ENCODE measurements around the gene MBTPS1. TPM values are rescaled to one million over a fixed set of nuclear protein-coding genes. Genes with fewer than 3 reads are reported as not detected.

The MBTPS1 gene
- polyA plus RNA-seq, 2 of the 4 experiments (the other 2 are of a cell fraction), result 50.3 to 88.4 TPM

DNA sequence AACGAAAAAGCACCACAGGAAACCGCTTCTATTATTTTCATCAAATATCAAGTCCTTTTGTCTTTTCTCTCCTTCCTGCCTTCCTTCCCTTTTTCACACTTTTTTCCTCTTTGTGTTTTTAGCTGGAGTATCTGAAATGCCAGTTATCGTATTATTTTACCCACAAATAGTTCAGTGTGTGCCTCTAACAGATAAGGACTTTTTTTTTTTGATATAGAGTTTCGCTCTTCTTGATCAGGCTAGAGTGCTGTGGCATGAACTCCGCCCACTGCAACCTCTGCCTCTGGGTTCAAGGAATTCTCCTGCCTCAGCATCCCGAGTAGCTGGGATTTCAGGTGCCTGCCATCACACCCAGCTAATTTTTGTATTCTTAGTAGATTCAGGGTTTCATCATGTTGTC, 39.0 kb upstream of the MBTPS1 start:
- ChIA-PET CTCF (interaction anchor here (0.6 to 2.7 kb wide), 5 partner anchors 20 to 71 kb away, joined by 3 to 11 read pairs (median 4); partner anchors contain the start of gene TAF1C), POLR2A (interaction anchor here (1.2 kb wide), 1 partner anchor 31 kb away, joined by 5 read pairs; the partner anchor contains the start of gene TAF1C)
- TF ChIP-seq HOXA7 (CRISPR knock-in tag; IDR thresholded peaks at IDR 0.05), result no peak
- no peak for TF ChIP-seq MAFK (IDR thresholded peaks at IDR 0.05; ENCODE audit: partially characterized antibody)
- no peak for TF ChIP-seq EP300 (IDR thresholded peaks at IDR 0.05)
- no peak for TF ChIP-seq RARB (CRISPR knock-in tag; IDR thresholded peaks at IDR 0.05)
- no peak for TF ChIP-seq ZC3H11A (IDR thresholded peaks at IDR 0.05)
- no peak for TF ChIP-seq ESRRA (IDR thresholded peaks at IDR 0.05; ENCODE audit: borderline replicate concordance, low read length)
- no peak for TF ChIP-seq ZFP36 (IDR thresholded peaks at IDR 0.05; ENCODE audit: borderline replicate concordance, partially characterized antibody)
- no peak for TF ChIP-seq CEBPB (IDR thresholded peaks at IDR 0.05)
- TF ChIP-seq CHD2 (IDR thresholded peaks at IDR 0.05; ENCODE audit: low read length, partially characterized antibody), result no peak
- no peak for TF ChIP-seq KDM1A (IDR thresholded peaks at IDR 0.05; ENCODE audit: low read depth)
- TF ChIP-seq GATA3 (IDR thresholded peaks at IDR 0.05; ENCODE audit: borderline replicate concordance), result no peak
- TF ChIP-seq HDAC2 (IDR thresholded peaks at IDR 0.05), result no peak
- DNase-seq (ENCODE audit: low read depth in 1 of 2, low spot score in 1 of 2), result no peak
- ATAC-seq, result no peak
- Histone ChIP-seq H3K4me1 (no peaks in the 10 kb centered on the region), H3K9me3 (no peaks in the 10 kb centered on the region), H3K27ac (no peak overlapping the region), H3K4me3 (no peak overlapping the region), H3K4me2 (no peak overlapping the region)
- FAIRE-seq, result no peak
- 75% methylated on average over 6 of the region's 6 CpGs for WGBS (ENCODE audit: missing lambda C conversion rate)

DNA sequence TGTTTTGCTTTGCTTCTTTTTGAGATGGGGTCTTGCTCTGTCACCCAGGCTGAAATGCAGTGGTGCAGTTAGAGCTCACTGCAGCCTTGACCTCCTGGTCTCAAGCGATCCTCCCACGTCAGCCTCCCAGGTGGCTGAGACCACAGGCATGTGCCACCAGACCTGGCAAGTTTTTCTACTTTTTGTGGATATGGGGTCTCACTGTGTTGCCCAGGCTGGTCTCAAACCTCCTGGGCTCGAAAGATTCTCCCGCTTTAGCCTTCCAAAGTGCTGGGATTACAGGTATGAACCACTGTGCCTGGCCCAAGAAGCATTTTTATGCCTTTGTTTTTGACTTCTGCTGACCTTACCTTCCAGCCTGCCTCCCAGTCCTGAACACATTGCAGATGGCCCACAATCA, 38.5 kb upstream of the MBTPS1 start:
- no peaks in the 10 kb centered on the region for H3K4me1 ChIP-seq
- H3K27ac ChIP-seq, result no peak overlapping the region
- no peak overlapping the region for H3K4me2 ChIP-seq
- DNase-seq (ENCODE audit: low read depth in 1 of 2, low spot score in 1 of 2) (no peak), FAIRE-seq (no peak), ATAC-seq (no peak)
- POLR2A ChIA-PET, result no interaction called here
- CTCF ChIA-PET, result interaction anchor here (0.6 to 2.7 kb wide), 3 partner anchors 21 to 32 kb away, joined by 3 to 11 read pairs (median 4); partner anchors contain the start of gene TAF1C
- TF ChIP-seq, protein P1, sequence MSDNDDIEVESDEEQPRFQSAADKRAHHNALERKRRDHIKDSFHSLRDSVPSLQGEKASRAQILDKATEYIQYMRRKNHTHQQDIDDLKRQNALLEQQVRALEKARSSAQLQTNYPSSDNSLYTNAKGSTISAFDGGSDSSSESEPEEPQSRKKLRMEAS (IDR thresholded peaks at IDR 0.05), result no peak
- TF ChIP-seq ATOH8 (CRISPR knock-in tag; IDR thresholded peaks at IDR 0.05; ENCODE audit: low read depth), result no peak
- TF ChIP-seq ZSCAN20 (CRISPR knock-in tag; IDR thresholded peaks at IDR 0.05), result no peak
- TF ChIP-seq, protein P2, sequence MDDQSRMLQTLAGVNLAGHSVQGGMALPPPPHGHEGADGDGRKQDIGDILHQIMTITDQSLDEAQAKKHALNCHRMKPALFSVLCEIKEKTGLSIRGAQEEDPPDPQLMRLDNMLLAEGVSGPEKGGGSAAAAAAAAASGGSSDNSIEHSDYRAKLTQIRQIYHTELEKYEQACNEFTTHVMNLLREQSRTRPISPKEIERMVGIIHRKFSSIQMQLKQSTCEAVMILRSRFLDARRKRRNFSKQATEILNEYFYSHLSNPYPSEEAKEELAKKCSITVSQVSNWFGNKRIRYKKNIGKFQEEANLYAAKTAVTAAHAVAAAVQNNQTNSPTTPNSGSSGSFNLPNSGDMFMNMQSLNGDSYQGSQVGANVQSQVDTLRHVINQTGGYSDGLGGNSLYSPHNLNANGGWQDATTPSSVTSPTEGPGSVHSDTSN (IDR thresholded peaks at IDR 0.05), result no peak
- TF ChIP-seq FOXS1 (CRISPR knock-in tag; IDR thresholded peaks at IDR 0.05), result no peak
- 67% methylated on average over 4 of the region's 4 CpGs for WGBS (ENCODE audit: missing lambda C conversion rate)
- H3K4me3 ChIP-seq, result no peak overlapping the region
- H3K9me3 ChIP-seq, result no peaks in the 10 kb centered on the region

DNA sequence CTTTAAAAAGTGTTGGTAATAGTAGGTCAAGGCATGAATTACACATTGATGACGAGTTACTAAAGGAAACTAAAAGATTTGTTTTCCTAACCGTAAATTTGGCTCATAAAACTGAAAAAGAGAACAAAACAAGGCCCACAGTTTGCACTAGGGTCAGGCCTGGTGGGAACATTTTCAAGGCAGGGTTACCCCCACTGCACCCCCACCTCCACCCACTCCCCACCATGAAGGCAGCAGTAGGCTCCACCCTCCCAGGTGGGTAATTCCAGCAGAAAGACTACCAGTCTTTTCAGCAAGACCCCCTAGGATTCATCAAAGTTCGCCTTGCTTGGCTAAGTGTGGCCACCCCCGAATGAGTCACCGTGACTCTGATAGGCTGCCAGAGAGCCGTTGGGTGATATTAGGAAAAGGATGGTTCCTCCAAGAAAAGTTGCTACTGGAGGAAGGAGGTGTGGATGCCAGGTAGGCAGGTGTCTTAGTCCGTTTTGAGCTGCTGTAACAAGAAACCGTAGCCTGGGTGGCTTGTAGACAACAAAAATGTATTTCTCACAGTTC, 37.0 kb upstream of the MBTPS1 start:
- ChIA-PET POLR2A (no interaction called here), CTCF (interaction anchor here (1.1 to 1.7 kb wide), 4 partner anchors 17 to 330 kb away, joined by 3 to 6 read pairs (median 3); partner anchors contain the start of gene TAF1C)
- Histone ChIP-seq H3K4me2 (no peak overlapping the region), H3K4me3 (no peak overlapping the region), H3K9me3 (no peaks in the 10 kb centered on the region), H3K27ac (no peak overlapping the region), H3K4me1 (no peaks in the 10 kb centered on the region)
- 62% methylated on average over 8 of the region's 8 CpGs for WGBS (ENCODE audit: missing lambda C conversion rate)
- ATAC-seq, result no peak
- FAIRE-seq, result no peak
- no peak for DNase-seq (ENCODE audit: low read depth in 1 of 2, low spot score in 1 of 2)
- TF ChIP-seq RAD21 (conservative IDR thresholded peaks at IDR 0.05 in 1 of 2, IDR thresholded peaks at IDR 0.05 in 1 of 2) (no peak), GATA3 (IDR thresholded peaks at IDR 0.05; ENCODE audit: borderline replicate concordance) (no peak), CHD2 (IDR thresholded peaks at IDR 0.05; ENCODE audit: low read length, partially characterized antibody) (no peak), USF2 (IDR thresholded peaks at IDR 0.05) (no peak), EP300 (IDR thresholded peaks at IDR 0.05) (no peak), TP53 (CRISPR knock-in tag; IDR thresholded peaks at IDR 0.05) (no peak), EHMT2 (IDR thresholded peaks at IDR 0.05; ENCODE audit: low read depth) (no peak), JUN (IDR thresholded peaks at IDR 0.05) (no peak), MAZ (IDR thresholded peaks at IDR 0.05; ENCODE audit: borderline replicate concordance, low read depth, low read length) (no peak), SMC3 (IDR thresholded peaks at IDR 0.05) (no peak), FOXS1 (CRISPR knock-in tag; IDR thresholded peaks at IDR 0.05) (no peak), POLR2AphosphoS2 (conservative IDR thresholded peaks at IDR 0.05; ENCODE audit: low read length) (no peak), FOSL2 (IDR thresholded peaks at IDR 0.05) (no peak), FOSL2 (CRISPR knock-in tag; IDR thresholded peaks at IDR 0.05) (no peak), CTCF (IDR thresholded peaks at IDR 0.05) (no peak), HOXB5 (CRISPR knock-in tag; IDR thresholded peaks at IDR 0.05) (no peak)
